ENCODE data around the gene IGF1R.

The IGF1R gene

DNA sequence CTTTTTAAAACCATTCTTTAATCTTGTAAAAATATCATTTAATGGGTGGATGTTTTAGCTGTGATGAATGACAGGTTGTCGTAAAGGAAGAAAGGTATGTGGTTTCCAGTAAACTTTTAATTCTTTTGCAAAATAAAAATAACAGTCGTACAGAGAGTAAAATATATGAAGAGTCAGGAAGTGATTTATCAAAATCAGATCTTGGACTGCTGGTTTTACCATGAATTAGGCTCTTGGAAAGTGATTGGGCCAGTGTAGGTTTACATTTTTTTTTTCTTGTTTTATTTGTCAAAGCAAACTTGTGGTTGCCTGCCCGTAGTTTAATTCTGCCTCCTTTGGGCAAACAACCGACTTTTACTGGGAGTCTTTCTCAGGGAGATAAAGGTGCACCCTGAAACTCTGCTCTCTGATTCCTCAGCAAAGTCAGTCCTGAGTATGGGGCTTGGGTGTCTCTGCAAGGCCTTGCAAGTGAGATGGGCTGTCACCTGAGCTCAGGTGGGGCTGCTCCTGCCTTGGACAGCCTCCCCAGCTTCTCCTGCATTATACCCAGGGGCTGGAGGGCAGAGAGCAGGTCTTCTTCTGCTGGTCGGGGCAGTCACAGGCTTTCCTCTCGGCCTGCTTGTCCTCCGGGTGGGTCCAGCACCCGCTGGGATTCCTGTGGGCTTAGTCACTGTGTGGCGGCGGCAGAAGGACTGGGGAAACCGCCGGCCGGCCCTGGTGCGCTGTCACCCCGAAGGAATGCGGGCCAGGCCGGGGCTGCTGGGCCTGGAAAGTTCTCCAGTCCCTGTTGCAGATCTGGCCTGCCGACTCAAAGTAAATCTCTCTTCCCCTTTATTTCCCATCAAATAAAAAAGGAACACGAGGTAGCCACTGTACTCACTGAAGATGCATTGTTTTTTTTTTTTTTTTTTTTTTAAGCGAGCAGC, 79.0 kb downstream of the IGF1R start:
- no peak overlapping the region for H3K4me3 ChIP-seq (ENCODE audit: low read length)
- peak overlapping the region; percentile 68 for H3K9ac ChIP-seq (ENCODE audit: low read length)
- H3K9me3 ChIP-seq (ENCODE audit: control insufficient read depth, low read length): no peaks in the 10 kb centered on the region
- H3K36me3 ChIP-seq (ENCODE audit: control insufficient read depth, insufficient read depth, low read length): no peaks in the 10 kb centered on the region
- H3K27me3 ChIP-seq (ENCODE audit: control insufficient read depth, insufficient read depth, low read length): no peaks in the 10 kb centered on the region
- H3K4me1 ChIP-seq (ENCODE audit: control insufficient read depth, insufficient read depth, low read length): peaks cover 61% of the 10 kb centered on the region

- Histone ChIP-seq H3K4me3 (ENCODE audit: low read length) (no peak overlapping the region), H3K4me1 (ENCODE audit: control insufficient read depth, insufficient read depth, low read length) (peaks cover 53% of the 10 kb centered on the region)
Measured at GRCh38 chr15:98728082-98728810, 79.9 kb downstream of the IGF1R start.

GRCh38 chr15:98728811-98729160, 80.4 kb downstream of the IGF1R start:
- Histone ChIP-seq H3K9me3 (ENCODE audit: control insufficient read depth, low read length) (no peaks in the 10 kb centered on the region), H3K36me3 (ENCODE audit: control insufficient read depth, insufficient read depth, low read length) (no peaks in the 10 kb centered on the region), H3K27me3 (ENCODE audit: control insufficient read depth, insufficient read depth, low read length) (no peaks in the 10 kb centered on the region), H3K4me3 (ENCODE audit: low read length) (no peak overlapping the region), H3K9ac (ENCODE audit: low read length) (peak overlapping the region; percentile 42), H3K4me1 (ENCODE audit: control insufficient read depth, insufficient read depth, low read length) (peaks cover 47% of the 10 kb centered on the region)

More at GRCh38 chr15:98728082-98728810, 79.9 kb downstream of the IGF1R start:
- Histone ChIP-seq H3K9ac (ENCODE audit: low read length) (peak overlapping the region; percentile 42), H3K9me3 (ENCODE audit: control insufficient read depth, low read length) (no peaks in the 10 kb centered on the region), H3K36me3 (ENCODE audit: control insufficient read depth, insufficient read depth, low read length) (no peaks in the 10 kb centered on the region), H3K27me3 (ENCODE audit: control insufficient read depth, insufficient read depth, low read length) (no peaks in the 10 kb centered on the region)

GRCh38 chr15:98729446-98730042, 81.2 kb downstream of the IGF1R start:
- no peaks in the 10 kb centered on the region for H3K27me3 ChIP-seq (ENCODE audit: control insufficient read depth, insufficient read depth, low read length)
- peaks cover 49% of the 10 kb centered on the region for H3K4me1 ChIP-seq (ENCODE audit: control insufficient read depth, insufficient read depth, low read length)
- H3K9me3 ChIP-seq (ENCODE audit: control insufficient read depth, low read length): no peaks in the 10 kb centered on the region
- no peaks in the 10 kb centered on the region for H3K36me3 ChIP-seq (ENCODE audit: control insufficient read depth, insufficient read depth, low read length)
- no peak overlapping the region for H3K9ac ChIP-seq (ENCODE audit: low read length)
- H3K4me3 ChIP-seq (ENCODE audit: low read length): no peak overlapping the region

GRCh38 chr15:98730860-98731711, 82.7 kb downstream of the IGF1R start:
- Histone ChIP-seq H3K36me3 (ENCODE audit: control insufficient read depth, insufficient read depth, low read length) (no peaks in the 10 kb centered on the region), H3K9me3 (ENCODE audit: control insufficient read depth, low read length) (no peaks in the 10 kb centered on the region), H3K4me1 (ENCODE audit: control insufficient read depth, insufficient read depth, low read length) (peaks cover 43% of the 10 kb centered on the region), H3K4me3 (ENCODE audit: low read length) (no peak overlapping the region), H3K9ac (ENCODE audit: low read length) (no peak overlapping the region), H3K27me3 (ENCODE audit: control insufficient read depth, insufficient read depth, low read length) (no peaks in the 10 kb centered on the region)

- Histone ChIP-seq H3K4me1 (ENCODE audit: control insufficient read depth, insufficient read depth, low read length) (peaks cover 35% of the 10 kb centered on the region), H3K36me3 (ENCODE audit: control insufficient read depth, insufficient read depth, low read length) (no peaks in the 10 kb centered on the region), H3K4me3 (ENCODE audit: low read length) (no peak overlapping the region), H3K9ac (ENCODE audit: low read length) (no peak overlapping the region), H3K27me3 (ENCODE audit: control insufficient read depth, insufficient read depth, low read length) (no peaks in the 10 kb centered on the region), H3K9me3 (ENCODE audit: control insufficient read depth, low read length) (no peaks in the 10 kb centered on the region)
Measured at GRCh38 chr15:98731712-98732450, 83.5 kb downstream of the IGF1R start.

- Histone ChIP-seq H3K9ac (ENCODE audit: low read length) (no peak overlapping the region), H3K4me3 (ENCODE audit: low read length) (no peak overlapping the region), H3K9me3 (ENCODE audit: control insufficient read depth, low read length) (no peaks in the 10 kb centered on the region), H3K4me1 (ENCODE audit: control insufficient read depth, insufficient read depth, low read length) (peaks cover 25% of the 10 kb centered on the region), H3K36me3 (ENCODE audit: control insufficient read depth, insufficient read depth, low read length) (no peaks in the 10 kb centered on the region), H3K27me3 (ENCODE audit: control insufficient read depth, insufficient read depth, low read length) (no peaks in the 10 kb centered on the region)
Measured at GRCh38 chr15:98733098-98733497, 84.8 kb downstream of the IGF1R start.

DNA sequence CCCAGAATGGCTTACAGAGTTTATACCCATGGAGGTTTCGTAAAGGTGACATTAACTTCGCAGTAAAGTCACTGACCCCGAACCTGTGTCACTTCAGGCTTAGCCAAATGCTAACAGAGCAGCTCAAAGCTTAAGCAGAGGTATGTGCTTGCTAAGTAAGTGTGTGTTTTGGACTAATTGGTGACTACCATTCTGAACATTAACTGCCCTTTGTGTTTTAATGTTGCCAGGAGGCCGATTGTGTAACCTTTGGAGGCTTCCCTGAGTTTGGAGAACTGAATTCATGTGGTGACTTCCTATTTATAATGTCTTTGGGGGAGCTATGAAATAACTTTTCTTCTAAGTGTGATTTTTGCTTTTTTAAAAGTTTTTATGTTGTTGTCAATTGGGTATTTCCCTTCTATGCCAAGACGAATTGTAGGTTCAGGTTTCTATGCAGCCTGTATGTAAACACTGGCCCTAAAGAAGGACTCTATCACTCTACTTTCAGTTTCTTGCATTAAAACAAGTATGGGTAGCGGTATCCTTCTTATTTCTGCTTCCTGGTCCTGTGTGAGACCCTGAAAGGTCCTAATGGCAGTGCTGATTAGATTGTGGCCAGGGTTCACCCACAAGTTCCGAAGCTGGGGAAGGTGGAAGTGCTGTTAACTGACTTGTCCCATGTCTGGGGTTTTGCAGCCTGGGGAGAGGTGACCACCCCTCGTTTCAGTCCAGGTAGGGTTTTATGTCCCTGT, 86.3 kb downstream of the IGF1R start:
- no peaks in the 10 kb centered on the region for H3K27me3 ChIP-seq (ENCODE audit: control insufficient read depth, insufficient read depth, low read length)
- H3K4me1 ChIP-seq (ENCODE audit: control insufficient read depth, insufficient read depth, low read length): peaks cover 15% of the 10 kb centered on the region
- no peak overlapping the region for H3K4me3 ChIP-seq (ENCODE audit: low read length)
- no peaks in the 10 kb centered on the region for H3K9me3 ChIP-seq (ENCODE audit: control insufficient read depth, low read length)
- H3K36me3 ChIP-seq (ENCODE audit: control insufficient read depth, insufficient read depth, low read length): no peaks in the 10 kb centered on the region
- H3K9ac ChIP-seq (ENCODE audit: low read length): peak overlapping the region; percentile 42

DNA sequence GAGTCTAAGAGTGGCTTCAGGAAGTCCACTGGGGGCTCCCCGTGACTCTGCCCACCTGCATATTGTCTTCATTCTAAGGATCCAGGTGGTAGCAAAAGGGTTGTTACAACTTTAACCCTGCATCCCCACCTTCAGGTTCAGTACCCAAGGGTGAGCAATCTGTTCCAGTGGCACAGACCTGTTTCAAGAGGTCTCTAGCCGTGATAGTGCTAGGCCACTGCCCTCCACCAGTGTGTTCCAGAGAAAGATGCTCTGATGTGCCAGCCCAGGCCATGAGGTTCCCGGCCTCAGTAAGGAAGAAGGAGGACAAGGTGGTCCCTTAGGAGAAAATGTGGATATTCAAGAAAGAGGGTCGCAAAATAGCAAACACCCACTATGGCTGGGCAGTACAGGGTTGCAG, 87.0 kb downstream of the IGF1R start:
- no peak overlapping the region for H3K4me3 ChIP-seq (ENCODE audit: low read length)
- H3K36me3 ChIP-seq (ENCODE audit: control insufficient read depth, insufficient read depth, low read length): no peaks in the 10 kb centered on the region
- H3K9me3 ChIP-seq (ENCODE audit: control insufficient read depth, low read length): no peaks in the 10 kb centered on the region
- H3K9ac ChIP-seq (ENCODE audit: low read length): no peak overlapping the region
- H3K27me3 ChIP-seq (ENCODE audit: control insufficient read depth, insufficient read depth, low read length): no peaks in the 10 kb centered on the region
- H3K4me1 ChIP-seq (ENCODE audit: control insufficient read depth, insufficient read depth, low read length): peaks cover 17% of the 10 kb centered on the region

DNA sequence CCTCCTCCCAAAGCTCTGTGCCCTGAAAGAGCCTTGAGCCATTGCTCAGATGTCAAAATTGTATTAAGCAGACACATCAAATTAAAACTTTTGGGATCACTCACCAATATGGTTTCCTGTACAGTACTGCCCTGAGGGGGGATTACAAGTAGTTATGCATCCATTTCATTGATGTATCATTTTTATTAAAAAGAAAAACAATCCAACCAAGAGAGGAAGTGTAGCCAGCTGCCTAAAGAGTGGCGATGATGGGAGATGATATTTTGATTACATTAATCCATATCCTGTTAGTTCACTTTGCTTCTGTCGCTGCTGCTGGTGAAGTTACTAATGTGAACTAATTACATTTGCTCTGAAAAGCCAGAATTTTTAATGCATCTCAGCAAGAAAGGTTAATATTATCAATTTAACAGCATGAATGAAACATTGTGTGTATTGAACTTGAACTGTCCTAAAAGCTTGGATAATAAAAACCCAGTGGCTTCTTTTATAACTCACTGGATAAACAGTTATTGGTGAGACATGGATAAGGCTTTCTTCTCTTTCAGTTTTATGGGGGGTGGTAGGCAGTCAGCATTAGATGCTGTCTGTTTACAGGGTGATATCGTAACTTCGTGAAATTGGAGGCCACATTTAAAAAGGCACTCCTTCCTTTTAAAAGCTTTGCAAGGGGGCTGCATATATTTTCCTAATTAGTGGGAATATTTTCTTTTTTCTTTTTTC, 87.7 kb downstream of the IGF1R start:
- Histone ChIP-seq H3K4me3 (ENCODE audit: low read length) (no peak overlapping the region), H3K9me3 (ENCODE audit: control insufficient read depth, low read length) (no peaks in the 10 kb centered on the region), H3K4me1 (ENCODE audit: control insufficient read depth, insufficient read depth, low read length) (peaks cover 22% of the 10 kb centered on the region), H3K27me3 (ENCODE audit: control insufficient read depth, insufficient read depth, low read length) (no peaks in the 10 kb centered on the region), H3K36me3 (ENCODE audit: control insufficient read depth, insufficient read depth, low read length) (no peaks in the 10 kb centered on the region), H3K9ac (ENCODE audit: low read length) (no peak overlapping the region)
